HG03045 (cell line): Measurements from ENCODE around the gene USP32.

Experiments used
- ATAC-seq: cut with Tn5 transposase; IDR thresholded peaks from one replicate; pipeline ENCODE4 v1.9.1; 2021; ENCODE audit warnings: mild to moderate bottlenecking, moderate library complexity; ENCODE audit not compliant: unreplicated experiment

Gene USP32

DNA sequence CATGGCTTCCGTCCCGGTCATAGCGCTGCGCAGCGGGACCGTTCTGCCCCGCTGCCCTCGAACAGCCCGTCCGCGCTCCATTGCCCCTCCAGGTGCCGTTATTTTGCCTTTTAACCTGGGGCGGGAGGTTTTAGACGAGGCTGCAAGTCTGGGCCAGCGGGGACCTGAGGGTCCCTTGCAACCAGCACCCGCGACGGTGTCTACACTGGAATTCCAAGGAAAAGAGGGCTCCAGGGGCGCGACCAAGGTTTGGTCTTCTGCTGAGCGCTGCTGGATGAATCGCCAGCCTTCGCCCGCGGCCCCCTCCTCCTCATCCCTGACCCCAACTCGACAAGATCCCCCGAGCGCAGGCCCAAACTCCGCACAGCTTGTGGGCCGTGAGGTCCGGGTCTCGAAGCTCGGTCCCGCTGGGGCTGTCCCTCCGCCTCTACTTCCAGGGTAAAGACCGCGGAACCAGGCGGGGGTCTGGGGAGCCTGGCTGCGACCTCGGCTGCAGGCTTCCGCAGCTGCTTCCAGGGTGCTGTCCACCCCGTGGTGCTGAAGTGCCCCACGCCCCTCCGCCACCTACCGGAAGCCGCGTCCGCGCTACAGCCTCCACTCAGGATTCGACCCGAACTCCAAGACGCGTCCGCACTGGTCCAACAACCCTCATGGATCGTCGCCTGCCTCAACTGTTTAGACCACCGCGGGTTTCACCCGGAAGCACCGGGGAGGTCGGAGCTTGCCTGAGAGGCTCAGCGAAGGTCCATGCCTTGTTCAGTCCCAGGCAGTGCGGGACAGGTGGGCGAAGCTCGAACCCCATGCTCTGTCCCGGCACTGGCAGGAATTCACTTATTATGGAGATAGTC is 252.3 kb downstream of the USP32 start:
- no peak for ATAC-seq

DNA sequence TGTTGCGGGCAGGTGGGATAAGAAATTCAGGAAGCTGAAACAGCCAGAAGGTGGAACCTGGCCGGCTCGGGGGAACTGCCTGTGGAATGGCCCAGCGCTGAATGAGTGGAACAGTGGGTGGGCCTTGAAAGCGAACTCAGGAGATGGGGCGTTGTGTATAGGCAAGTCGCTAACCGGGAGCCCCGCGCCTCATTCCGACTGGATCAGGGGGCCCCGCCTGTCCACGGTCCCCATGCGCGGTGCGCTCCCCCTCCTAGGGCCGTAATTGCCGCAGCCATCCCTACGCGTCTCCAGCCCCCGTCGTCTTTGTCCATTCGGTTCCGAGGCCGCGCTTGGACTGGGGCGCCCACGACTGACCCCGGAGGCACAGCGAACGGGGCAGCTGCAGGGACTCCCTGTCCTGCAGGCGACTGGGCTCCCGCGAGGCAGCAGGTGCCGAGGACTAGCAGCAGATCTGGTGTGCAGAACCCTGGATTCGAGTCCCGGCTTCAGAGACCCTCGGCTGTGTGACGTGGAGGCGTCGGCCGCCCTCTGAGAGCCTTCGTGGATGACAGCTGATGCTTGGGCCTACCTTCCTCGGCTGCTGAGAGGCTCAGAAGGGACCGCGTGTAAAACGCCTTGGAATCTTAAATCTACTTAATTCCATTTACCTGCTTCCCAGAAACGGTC is 253.0 kb downstream of the USP32 start:
- no peak for ATAC-seq

DNA sequence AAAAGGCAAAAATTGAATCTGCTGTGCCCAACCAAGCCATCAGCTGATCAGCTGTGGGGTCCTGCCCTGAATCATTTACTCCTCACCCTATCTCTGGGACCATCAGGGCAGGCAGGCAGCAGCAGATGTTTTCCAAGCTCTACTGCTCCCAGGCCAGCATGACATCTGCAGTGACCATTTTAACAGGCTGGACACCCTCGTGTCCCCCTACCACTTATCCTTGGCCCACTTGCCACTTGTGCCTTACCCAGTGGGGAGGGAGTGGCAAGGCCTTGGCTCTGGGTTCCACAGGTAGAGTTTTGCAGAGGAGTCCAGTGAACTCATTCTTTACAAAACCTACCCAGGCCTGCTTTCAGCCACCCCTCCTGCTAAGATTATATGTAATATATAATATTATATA is 254.2 kb downstream of the USP32 start:
- no peak for ATAC-seq

DNA sequence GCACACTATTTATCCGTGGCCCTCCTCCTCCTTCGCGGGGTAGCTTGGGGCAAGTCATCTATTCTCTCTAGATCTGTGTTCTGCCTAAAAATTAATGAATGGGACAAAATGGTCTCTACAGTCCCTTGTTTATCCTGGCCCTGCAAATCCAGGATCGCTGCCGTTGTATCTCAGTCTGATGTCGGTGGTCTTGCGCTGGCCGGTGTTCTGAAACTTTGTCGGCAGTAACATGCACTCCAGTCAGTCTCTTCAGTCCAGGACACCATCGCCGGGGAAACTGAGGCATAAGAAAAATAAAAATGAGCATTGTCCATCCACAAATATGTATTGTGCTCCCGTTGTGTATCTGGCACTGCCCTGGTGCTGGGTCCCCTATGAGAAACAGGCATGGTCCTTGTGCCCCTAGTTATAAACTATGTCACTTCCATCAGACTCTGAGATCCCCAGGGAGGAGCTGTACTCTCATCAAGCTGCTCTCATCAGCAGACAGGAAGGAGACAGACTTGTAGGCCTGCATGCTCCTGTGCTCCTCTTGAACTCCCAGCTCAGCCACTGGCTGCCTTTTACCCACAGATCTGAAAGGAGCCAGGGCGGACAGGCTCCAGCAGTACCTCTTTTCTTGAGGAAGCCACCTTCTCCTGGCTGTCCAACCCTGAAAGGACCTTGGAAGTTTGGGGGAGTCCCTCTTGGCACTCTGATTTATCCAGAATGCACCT is 255.8 kb downstream of the USP32 start:
- ATAC-seq, result no peak

DNA sequence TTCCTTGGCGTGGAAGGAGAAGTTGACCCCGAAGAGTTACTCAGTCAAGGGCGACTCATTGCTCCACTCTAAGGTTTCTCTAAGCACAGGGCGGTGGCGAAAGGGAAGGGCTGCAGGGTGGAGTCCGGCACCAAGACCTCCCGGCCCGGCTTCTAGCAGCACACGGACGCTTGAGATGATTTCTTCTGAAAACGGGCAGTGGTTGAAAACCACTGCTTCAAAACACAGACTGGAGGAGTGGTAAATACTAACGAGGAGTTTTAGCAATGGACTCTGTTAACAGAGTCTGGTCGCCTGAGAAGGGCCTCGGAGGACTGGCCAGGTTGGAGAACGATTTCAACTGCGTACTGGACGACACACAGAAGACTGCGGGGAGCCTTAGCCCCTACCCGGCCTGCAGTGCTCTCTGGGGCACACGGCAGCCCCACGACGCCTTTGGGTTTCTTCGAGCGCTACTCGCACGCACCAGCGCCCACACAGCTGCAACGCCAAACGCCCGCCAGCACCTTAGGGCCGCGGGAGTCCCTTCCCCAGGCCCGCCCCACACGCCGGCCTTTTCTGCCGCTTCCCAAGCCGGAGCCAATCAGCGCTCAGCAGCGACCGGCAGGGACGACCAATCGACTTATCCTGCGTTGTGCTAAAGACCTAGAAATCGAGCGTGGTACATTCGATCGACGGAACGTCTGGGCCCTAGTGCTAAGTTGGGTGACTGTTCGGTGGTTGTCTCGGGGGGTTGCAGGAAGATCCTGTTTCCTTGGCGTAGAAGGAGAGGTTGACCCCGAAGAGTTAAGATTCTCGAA is 256.6 kb downstream of the USP32 start:
- ATAC-seq, result peak; percentile 89

DNA sequence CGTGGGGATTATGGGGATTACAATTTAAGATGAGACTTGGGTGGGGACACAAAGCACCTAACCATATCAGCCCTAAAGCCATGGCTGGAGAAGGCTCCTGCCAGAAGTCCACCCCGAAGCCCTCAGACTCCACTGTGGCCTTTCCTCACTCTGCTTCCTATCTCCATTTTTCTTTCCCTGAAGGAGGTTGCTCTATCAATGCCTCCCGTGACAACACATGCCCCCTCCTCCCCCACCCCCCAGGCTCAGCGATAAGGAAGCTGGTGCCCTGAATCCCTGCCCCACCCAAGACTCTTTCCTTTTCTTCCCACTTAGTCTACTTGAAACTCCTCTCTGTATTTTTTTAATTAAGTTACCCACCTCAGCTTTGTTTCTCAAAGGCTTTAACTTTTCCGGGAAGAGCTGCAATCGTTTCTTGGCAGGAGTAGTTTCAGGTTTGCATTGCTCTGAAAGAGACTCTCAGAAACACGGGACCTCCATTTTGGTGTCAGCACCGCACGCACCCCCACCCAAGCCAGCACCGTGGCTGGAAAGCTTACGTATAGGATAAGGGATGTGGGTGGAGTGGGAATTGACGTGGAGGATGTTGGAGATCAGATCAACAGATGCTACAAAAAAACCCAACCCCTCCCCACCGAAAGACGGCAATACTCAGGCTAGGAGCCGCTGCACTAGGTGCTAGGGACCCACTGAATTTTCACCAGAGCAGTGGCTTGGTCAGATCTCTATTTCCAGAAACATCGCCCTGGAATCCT is 257.4 kb downstream of the USP32 start:
- ATAC-seq, result peak; percentile 16

DNA sequence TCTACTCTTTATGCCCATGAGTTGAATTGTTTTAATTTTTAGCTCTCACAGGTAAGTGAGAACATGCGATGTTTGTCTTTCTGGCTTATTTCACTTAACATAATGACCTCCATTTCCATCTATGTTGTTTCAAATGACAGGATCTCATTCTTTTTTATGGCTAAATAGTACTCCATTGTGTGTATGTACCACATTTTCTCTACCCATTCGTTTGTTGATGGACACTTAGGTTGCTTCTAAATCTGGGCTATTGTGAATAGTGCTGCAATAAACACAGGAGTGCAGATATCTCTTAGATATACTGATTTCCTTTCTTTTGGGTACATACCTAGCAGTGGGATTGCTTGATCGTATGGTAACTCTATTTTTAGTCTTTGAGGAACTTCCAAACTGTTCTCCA is 261.5 kb downstream of the USP32 start:
- no peak for ATAC-seq

DNA sequence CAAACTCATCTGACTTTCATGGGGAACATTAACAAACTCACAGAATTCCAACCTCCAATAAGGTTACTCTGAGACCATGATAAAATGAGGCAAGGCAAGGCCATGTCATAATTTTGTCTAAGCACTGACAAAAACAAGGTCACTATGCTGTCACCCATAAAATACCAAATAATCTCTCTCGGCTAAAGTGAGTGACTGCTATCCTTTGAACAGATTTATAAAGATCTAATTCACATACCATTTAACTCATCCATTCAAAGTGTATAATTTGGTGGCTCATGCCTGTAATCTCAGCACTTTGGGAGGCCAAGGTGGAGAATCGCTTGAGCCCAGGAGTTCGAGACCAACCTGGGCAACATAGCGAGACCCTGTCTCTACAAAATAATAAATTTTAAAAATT is 262.8 kb downstream of the USP32 start:
- no peak for ATAC-seq
